PFSK-1 (cell line): Measurements from ENCODE around the gene KIF13A.

Experiments used
- FOXP2 ChIP-seq: optimal IDR thresholded peaks from 2 replicates; pipeline ENCODE3; 2011; ENCODE audit warnings: borderline replicate concordance, control low read depth, inconsistent platforms; ENCODE audit not compliant: insufficient read depth; ENCODE audit errors: extremely low read length, extremely low read depth
- POLR2AphosphoS5 ChIP-seq: IDR thresholded peaks from 2 replicates; pipeline ENCODE4 v1.6.1; 2012; ENCODE audit warnings: low read depth, mild to moderate bottlenecking, control low read depth, low read length, moderate library complexity
- SIN3A ChIP-seq: IDR thresholded peaks from 2 replicates; pipeline ENCODE4 v1.6.1; 2012; ENCODE audit warnings: mild to moderate bottlenecking, low read length, moderate library complexity, borderline replicate concordance; ENCODE audit not compliant: insufficient read depth
- TAF1 ChIP-seq: IDR thresholded peaks from 2 replicates; pipeline ENCODE4 v1.6.1; 2012; ENCODE audit warnings: low read length, control low read depth, borderline replicate concordance; ENCODE audit not compliant: insufficient read depth
- TF ChIP-seq, protein P1 (sequence below), 2 experiments: IDR thresholded peaks; 2 replicates each; pipeline versions ENCODE4 v1.6.1 to v1.8.0; 2011 to 2012; ENCODE audit warnings: low read depth in 2 of 2, low read length in 2 of 2, control low read depth in 1 of 2, inconsistent platforms in 1 of 2, mild to moderate bottlenecking in 1 of 2, moderate library complexity in 1 of 2; ENCODE audit not compliant: insufficient read depth in 1 of 2

Gene KIF13A

GRCh38 chr6:17867880-17868279, 119.6 kb downstream of the KIF13A start:
- TF ChIP-seq TAF1, result no peak
- no peak for TF ChIP-seq POLR2AphosphoS5
- no peak for TF ChIP-seq SIN3A
- TF ChIP-seq FOXP2, result no peak
- TF ChIP-seq, protein P1, sequence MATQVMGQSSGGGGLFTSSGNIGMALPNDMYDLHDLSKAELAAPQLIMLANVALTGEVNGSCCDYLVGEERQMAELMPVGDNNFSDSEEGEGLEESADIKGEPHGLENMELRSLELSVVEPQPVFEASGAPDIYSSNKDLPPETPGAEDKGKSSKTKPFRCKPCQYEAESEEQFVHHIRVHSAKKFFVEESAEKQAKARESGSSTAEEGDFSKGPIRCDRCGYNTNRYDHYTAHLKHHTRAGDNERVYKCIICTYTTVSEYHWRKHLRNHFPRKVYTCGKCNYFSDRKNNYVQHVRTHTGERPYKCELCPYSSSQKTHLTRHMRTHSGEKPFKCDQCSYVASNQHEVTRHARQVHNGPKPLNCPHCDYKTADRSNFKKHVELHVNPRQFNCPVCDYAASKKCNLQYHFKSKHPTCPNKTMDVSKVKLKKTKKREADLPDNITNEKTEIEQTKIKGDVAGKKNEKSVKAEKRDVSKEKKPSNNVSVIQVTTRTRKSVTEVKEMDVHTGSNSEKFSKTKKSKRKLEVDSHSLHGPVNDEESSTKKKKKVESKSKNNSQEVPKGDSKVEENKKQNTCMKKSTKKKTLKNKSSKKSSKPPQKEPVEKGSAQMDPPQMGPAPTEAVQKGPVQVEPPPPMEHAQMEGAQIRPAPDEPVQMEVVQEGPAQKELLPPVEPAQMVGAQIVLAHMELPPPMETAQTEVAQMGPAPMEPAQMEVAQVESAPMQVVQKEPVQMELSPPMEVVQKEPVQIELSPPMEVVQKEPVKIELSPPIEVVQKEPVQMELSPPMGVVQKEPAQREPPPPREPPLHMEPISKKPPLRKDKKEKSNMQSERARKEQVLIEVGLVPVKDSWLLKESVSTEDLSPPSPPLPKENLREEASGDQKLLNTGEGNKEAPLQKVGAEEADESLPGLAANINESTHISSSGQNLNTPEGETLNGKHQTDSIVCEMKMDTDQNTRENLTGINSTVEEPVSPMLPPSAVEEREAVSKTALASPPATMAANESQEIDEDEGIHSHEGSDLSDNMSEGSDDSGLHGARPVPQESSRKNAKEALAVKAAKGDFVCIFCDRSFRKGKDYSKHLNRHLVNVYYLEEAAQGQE (IDR thresholded peaks at IDR 0.05; ENCODE audit: insufficient read depth in 1 of 2, low read depth in 2 of 2, low read length in 2 of 2), result no peak

- no peak for TF ChIP-seq POLR2AphosphoS5
- TF ChIP-seq, protein P1 (IDR thresholded peaks at IDR 0.05; ENCODE audit: insufficient read depth in 1 of 2, low read depth in 2 of 2, low read length in 2 of 2), result no peak
- TF ChIP-seq TAF1, result no peak
- no peak for TF ChIP-seq SIN3A
- no peak for TF ChIP-seq FOXP2
Observed at GRCh38 chr6:17866876-17867444, 120.5 kb downstream of the KIF13A start.

DNA sequence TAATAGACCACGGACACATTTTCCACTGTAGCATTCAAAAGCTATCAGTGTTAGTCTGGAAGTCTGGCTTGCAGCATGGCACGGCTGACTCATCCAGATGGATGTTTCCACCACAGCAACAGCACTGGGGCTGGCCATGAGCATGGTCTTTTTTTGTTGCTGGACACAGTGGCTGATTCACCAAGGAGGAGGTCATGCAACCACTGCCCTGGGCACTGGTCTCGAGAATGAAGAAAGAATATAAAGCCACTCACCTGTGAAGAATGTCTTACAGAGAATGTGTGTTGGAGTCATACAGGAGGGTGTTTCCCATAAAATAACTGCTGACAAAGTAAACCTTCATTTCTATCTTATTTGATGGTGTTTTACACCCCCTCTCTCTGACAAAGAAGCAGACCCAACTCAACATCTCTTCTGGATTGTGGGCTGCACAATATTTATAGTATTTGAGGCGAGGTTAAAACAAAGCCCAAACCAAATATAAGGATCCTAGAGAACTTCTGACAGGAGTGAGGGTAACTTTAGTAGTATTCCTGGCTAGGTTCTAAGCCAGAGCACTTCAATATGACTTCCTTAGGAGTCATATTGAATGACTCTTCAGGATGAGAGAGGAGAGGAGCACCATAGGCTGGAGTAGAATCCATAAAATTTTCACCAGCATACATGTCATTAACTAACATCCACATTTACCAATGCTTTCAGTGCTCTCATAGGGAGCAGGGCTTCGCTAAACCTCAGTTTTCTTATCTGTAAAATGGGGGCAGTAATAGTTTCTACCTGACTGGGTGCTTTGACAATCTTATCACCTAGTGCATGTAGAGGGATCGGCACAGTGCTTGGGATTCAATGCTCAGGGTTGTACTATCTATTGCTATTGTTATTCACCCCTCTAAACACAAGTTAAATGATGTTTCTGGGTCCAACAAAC, 121.4 kb downstream of the KIF13A start:
- no peak for TF ChIP-seq SIN3A
- TF ChIP-seq POLR2AphosphoS5, result no peak
- no peak for TF ChIP-seq TAF1
- TF ChIP-seq, protein P1 (IDR thresholded peaks at IDR 0.05; ENCODE audit: insufficient read depth in 1 of 2, low read depth in 2 of 2, low read length in 2 of 2), result no peak
- no peak for TF ChIP-seq FOXP2

- TF ChIP-seq TAF1 (no peak), SIN3A (no peak), POLR2AphosphoS5 (no peak), FOXP2 (no peak)
- TF ChIP-seq, protein P1 (IDR thresholded peaks at IDR 0.05; ENCODE audit: insufficient read depth in 1 of 2, low read depth in 2 of 2, low read length in 2 of 2), result no peak
Observed at GRCh38 chr6:17865243-17865642, 122.2 kb downstream of the KIF13A start.
